SW 1271 (cell line): Measurements from ENCODE around the gene DGKH.

ENCODE experiments used
- DNase-seq, 2 experiments: peaks; one replicate each; lab custom pipeline; 2025; lab: John Stamatoyannopoulos, UW

The DGKH gene, protein sequence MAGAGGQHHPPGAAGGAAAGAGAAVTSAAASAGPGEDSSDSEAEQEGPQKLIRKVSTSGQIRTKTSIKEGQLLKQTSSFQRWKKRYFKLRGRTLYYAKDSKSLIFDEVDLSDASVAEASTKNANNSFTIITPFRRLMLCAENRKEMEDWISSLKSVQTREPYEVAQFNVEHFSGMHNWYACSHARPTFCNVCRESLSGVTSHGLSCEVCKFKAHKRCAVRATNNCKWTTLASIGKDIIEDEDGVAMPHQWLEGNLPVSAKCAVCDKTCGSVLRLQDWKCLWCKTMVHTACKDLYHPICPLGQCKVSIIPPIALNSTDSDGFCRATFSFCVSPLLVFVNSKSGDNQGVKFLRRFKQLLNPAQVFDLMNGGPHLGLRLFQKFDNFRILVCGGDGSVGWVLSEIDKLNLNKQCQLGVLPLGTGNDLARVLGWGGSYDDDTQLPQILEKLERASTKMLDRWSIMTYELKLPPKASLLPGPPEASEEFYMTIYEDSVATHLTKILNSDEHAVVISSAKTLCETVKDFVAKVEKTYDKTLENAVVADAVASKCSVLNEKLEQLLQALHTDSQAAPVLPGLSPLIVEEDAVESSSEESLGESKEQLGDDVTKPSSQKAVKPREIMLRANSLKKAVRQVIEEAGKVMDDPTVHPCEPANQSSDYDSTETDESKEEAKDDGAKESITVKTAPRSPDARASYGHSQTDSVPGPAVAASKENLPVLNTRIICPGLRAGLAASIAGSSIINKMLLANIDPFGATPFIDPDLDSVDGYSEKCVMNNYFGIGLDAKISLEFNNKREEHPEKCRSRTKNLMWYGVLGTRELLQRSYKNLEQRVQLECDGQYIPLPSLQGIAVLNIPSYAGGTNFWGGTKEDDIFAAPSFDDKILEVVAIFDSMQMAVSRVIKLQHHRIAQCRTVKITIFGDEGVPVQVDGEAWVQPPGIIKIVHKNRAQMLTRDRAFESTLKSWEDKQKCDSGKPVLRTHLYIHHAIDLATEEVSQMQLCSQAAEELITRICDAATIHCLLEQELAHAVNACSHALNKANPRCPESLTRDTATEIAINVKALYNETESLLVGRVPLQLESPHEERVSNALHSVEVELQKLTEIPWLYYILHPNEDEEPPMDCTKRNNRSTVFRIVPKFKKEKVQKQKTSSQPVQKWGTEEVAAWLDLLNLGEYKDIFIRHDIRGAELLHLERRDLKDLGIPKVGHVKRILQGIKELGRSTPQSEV

DNA sequence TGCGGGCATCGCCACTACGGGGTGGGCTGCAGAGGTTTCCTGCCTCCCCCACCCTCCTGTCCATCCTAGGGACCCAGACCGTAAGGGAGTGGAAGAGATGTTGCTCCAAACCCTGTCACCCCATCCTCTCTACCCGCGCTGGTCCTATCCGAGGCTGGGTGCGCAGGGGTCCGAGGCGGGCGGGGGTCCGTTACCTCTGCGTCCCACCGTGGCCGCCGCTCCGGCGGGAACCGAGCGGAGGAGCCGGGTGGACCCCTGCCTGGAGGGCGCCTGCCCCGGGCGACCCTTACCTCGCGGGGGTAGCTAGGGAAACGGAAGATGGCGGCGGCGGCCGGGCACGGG is at the start of gene DGKH:
Gene DGKH, plus strand, starts transcription at position 307 of the 342 bp plus-strand sequence. CDS start 126 bp downstream, outside the sequence.
- DNase-seq, result no peak

DNA sequence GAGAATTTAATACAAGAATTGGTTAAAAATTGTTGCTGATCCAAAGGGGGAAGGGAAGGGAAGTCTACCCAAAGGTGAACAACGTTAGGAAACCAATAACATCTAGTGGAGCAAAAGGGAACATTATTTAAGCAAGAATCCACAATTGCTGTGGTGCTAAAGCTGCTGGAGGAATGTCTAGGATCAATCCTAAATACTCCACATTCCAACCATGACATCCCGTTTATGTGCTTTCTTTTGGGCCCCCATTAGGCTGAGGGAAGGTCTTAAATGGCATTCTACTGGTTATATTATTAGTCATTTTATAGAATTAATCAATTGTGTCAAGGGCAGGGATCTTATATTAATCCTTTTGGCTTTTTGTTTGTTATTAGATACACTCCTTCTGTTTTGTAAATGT is 47.6 kb upstream of the DGKH start:
- DNase-seq, result no peak

DNA sequence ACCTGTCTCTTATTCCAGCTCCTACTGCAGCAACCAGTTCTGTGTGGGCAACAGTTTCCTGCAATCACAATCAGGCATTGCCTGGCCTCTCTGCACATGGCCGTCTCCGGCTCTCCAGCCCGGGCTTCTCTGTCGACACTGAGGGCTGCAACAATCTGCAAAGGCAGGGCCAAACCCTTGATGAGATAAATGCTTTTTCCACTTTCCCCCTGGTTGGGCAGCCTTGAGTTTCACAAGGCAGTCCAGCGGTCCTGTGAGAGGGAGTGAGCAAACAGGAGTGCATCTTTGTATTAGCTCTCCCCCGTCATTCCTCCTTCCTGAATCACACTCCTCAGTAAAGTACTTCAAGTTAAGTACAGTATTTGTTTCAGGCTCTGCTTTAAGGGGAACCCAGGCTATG is 46.9 kb upstream of the DGKH start:
- DNase-seq, result no peak

DNA sequence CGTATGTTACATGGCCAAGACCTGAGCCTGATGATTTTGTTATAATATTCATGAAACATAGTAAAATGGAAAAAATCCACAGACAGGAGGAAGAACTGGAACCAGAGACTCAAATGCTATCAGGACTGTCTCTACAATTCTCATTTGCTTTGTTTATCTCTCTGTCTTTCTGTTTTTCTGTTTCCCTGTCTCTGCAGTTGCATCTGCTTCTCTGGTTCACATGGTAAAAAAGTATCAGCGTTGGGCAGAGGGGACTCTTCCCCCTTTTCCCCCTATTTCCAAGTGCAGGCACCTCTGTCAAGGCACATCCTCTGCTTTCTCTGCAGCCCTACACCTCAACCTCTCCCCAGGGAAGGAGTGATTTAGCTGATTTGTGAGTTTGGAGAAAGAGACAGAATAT is 46.4 kb upstream of the DGKH start:
- DNase-seq, result no peak

DNA sequence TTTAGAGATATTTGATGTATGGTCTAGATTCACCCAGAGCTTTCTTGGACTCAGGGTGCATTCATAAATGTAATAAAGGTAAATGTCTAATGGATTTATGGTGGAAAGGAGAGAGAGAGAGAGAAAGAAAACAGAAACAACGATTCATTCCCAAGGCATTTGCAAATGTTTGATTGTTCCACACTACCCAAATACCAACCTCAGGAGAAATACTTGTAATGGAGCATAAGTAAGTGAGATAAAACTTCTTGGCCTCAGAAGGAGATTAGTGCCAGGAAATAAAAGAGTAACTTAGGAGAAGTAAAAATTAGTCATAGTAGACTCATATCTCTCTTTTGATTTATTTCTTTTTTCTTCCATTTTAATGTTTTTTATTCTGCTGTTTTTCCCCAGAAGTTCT is 40.6 kb upstream of the DGKH start:
- no peak for DNase-seq

DNA sequence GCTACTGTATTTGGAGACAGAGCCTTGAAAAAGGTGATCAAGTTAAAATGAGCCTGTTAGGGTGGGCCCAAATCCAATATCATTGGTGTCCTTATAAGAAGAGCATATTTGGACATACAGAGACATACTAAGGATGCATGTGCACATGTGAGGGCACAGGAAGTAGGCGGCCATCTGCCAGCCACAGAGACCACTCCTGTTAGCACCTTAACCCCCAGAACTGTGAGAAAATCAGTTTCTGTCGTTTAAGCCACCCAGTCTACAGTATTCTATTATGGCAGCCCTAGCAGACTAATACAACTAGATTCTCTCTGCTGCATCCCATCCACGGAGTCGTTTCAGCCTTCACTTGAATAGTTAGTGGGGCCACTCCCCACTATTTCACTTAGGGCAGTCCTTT is 39.4 kb upstream of the DGKH start:
- no peak for DNase-seq

DNA sequence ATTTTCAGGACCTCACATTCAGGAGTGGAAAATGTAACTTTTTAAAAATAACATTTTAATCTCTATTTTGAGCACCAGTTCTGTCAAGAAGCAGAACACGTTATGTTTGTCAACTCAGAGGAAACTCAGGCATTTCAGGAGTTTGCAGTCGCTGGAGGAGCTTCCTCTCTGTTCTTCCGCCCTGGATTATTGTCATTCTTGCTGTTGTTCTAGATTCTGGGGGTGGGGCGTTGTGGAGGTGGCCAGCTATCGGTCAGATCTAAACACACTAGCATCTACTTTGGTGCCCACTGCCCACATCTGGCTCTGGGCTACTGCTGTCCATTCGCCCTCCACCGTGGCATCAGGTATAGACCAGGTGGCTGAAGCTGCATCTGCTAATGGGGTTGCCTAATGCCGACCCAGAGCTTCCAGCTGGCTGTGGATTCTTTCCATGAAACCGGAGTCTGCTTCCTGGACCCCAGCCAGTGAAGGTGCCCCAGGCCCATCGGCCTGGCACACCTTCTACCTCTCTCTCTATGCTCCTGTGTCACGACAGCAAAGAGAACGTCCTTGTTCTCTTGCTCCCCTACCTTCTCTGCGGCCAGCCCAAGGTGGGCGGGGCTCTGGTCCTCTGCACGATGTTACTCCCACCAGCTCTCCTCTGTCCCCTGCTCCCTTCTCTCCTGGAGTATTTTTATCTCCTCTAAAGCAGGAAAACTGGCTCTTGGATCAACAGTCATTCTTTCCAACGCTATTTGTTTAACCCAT is 36.7 kb upstream of the DGKH start:
- no peak for DNase-seq

DNA sequence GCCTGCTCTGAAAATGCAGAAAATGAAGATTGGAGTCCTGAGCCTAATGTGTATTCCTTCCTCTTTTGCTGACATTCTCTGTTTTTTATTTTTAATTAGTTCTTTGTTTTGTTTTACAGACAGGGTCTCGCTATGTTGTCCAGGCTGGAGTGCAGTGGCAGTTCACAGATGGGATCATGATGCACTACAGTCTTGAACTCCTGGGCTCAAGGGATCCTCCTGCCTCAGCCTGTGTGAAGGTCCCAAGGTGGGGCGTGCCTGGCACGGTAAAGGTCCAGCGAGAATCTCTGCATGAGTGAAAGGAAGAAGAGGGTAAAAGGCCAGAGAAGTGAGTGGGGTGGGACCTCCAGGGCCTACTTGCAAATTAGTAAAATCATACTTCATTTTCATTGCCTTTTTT is 34.3 kb upstream of the DGKH start:
- DNase-seq, result no peak

DNA sequence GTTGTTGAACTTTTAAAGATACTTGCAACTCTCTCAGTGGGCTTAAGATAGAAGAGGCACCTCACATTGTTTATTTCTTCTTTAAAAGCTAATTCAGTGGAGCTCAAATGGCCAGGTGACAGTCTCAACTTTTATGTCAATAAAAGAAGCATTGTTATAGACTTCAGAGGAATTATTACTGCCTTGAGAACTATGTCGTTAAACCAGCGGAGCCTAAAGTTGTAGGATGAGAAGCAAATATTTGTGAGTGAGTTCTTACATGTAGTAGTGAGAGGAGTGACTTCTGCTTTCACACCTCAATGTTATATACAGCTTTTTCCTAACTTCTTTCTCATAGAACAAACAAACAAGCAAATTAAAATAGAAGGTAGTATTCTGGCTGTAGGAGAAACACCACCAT is 31.2 kb upstream of the DGKH start:
- no peak for DNase-seq

DNA sequence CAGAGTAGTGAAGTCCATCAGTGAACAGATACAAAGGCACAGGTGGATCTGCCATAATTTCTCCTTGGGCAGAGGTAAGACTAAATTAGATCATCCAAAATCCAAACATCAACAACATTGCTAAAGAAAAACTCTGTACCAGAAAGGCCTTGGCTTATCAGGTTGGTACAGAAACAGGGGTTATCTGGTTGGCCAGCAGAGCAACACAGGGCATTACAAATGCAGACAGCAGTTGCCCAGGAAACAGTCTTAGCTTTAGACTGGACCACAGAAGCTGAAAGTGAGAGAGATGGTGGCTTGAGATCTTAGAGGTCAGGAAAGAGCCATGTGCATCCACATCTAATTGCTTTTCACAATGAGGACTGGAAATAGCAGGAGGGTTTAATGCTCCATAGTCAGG is 26.6 kb upstream of the DGKH start:
- no peak for DNase-seq

DNA sequence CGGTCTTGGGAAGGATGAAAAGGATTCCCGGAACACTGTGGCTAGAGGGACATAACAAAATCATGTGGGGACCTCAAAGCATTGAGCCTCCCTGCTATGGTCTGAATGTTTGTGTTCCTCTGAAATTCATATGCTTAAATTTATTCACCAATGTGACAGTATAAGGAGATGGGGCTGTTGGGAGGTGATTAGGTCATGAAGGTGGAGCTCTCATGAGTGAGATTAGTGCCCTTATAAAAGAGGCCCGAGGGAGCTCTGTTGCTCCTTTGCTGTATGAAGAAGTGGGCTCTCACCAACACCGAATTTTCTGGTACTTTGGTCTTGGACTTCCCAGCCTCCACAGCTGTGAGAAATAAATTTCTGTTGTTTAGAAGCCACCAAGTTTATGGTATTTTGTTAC is 26.1 kb upstream of the DGKH start:
- no peak for DNase-seq

DNA sequence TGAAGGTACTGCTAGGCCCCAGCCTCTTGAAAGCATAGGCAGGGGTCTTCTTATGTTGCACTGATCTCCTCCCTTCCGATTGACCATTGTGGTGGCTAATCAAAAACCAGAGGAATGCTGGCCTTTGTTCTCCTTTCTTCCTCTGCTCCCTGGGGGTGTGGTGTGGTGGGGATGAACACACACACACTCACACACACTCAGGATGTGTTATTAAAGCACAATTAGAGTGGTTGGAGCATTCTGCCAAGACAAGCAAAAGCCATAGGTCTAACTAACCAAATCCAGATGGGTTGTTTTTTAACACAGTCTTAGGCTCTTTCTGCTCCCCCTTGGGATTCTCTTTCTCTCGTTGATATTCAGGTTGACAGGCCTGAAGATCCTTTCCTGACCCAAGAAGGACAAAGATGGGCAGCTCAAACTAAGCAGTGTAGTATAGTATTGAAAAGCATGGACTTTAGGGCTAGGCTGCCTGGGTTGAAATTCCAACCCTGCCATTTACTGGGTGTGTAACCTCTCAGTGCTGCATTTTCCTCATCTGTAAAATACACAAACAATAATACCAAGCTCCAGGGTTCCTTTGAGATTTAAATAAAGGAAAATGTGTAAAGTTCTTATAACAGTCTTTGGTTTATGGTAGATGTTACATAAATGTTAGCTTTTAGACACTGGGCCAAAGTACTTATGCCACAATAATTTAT is 25.5 kb upstream of the DGKH start:
- no peak for DNase-seq

DNA sequence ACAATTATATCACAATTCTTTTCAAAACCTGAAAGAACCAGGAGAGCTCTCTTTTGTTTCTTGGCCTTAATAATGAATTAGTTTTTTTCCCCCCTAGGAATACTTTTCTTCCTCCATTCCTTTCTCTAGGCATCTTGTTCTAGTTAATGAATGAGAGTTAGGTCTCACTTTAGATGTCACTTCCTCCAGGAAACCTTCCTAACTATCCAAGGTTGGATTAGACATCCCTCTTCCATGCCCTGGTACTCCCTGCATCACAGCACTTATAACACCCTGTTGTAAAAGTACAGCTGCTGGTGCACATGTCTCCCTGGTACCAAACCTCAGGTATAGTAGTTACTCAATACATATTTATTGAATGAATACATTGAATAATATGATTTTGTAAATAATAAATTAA is 21.2 kb upstream of the DGKH start:
- no peak for DNase-seq

DNA sequence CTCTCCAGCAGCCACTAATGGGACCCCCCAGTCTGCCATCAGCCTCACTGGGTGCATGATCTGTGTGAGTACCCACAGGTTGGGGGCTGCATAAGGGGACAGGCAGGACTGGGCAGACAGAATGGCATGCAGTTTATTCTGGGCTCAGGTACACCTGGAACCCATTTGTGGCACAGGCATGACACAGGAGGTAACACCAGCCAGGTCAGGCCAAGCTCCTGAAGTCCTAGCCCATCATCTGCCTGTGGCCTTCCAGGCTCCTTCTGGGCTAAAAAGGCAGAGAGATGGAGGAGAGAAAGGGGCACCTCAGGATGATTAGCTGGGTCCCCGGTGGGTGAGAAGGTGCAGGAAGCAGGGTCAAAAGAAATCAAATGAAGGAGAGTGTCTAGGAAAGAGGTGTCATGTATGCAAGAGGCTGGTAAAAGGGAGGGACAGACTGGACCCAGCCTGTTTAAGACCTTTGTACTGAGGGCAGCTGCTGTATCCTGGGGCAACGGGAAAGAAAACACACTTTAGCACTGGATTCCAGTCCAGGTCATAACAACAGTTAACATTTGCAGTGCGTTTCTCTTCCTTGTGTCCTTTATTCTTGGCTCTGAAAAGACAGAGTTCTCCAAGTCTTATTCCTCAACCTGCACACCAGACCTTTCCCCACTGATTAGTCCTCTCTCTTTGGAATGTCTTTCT is 20.2 kb upstream of the DGKH start:
- DNase-seq, result no peak

DNA sequence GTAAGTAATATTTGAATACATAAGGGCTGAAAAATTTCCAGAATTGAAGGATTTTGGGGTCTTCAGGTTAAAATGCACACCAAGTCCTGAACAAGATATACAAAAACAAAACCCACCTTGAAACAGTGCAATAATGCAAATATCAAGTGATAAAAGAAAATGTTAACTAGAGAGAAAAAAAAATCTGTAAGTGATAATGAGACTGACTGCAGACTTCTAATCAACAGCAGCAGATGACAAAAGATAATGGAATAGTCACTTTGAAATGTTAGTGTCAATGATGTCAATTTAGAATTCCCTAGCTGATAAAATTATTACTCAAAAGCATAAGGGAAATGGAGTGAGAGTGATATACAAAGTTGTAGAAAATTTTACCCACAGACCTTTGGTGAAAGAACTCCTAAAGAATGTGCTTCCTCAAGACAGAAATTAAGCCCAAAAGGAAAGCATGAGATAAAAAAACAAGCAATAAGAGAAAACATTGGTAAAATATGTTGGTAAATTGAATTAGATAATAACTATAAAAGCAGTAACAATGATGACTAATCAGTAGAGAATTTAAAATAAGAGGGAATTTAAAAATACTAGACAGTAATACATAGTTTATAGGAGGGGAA is 12.4 kb upstream of the DGKH start:
- DNase-seq, result no peak

DNA sequence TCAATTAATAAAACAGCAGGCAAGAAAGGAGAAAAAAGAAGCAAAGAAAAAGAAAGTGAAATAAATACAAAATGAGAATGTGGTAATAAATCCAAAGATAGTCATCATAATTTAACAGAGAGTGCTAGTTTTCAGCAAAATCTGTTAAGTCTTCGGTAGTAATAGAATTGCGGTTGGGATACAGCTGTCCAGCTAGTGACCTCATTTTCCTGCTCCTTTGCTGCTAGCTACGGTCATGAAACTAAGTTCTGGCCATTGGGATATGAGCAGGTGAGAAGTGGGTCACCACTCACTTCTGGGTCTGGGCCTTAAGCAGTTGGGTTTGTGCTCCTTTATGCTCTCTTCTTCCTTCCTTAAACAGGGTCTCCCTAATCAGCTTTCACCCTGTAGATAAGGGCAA is 11.7 kb upstream of the DGKH start:
- DNase-seq, result no peak

DNA sequence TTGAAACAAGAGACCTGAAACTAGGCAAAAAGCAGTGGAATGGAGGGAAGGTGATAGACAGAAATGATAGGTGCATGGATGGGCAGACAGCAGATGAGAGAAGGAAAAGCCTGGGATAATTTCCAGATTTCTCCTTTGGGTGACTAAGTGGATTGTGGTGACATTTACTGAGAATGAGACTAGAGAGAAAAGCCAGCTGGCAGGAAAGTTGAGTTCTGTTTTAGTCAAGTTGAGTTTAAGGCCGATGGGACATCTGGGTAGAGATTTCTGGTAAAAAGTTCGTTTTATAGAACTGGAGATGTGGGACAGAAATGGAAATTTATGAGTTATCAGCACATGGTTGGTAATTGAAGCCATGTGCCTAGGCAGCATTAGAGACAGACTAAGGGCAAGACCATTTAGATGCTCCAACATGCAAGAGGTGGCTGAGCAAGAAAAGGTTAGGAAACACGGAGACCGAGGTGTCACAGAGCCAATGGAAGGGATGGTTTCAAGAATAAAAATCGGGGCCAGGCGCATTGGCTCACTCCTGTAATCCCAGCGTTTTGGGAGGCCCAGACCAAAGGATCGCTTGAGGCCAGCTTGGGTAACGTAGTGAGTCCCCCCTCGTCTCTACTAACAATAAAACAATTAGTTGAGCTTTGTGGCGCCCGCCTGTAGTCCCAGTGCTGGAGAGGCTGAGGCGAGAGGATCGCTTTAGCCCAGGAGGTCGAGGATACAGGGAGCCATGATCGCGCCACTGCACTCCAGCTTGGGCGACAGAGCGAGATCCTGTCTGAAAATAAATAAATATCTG is 9.6 kb upstream of the DGKH start:
- no peak for DNase-seq

DNA sequence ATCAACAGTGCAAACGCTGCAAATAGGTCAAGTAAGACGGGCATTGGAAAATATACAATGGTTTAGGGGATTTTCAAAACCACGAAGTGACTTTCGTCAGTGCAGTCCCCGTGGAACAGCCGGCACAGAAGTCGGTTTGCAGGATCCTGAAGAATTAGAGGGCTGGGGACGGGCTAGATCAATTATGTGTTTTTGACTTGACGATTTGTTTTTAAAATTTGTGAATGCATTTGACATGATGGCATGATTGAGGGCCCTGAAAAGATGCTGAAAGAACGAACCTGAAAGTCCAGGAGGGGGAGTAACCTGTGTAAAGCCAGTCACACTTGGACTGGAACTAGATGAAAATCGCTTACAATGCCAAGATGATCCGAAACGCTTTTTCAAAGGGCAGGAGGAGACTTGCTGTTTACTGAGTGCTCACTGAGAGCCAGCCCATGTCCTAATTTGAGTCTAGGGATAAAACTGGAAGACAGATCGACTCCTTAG is 8.9 kb upstream of the DGKH start:
- no peak for DNase-seq
